ENCODE data around the gene RPL18A.

- TF ChIP-seq EZH2 (IDR thresholded peaks at IDR 0.05; ENCODE audit: insufficient read depth, poor library complexity, severe bottlenecking) (no peak), EZH2phosphoT487 (IDR thresholded peaks at IDR 0.05; ENCODE audit: insufficient read depth, low read depth) (no peak)
These were observed 22.0 kb downstream of the RPL18A start for GRCh38 chr19:17881701-17882100.

Measured in GM23248 (cell line).